ENCODE measurements around the gene CHRNA4. TPM values are rescaled to one million over a fixed set of nuclear protein-coding genes. Genes with fewer than 3 reads are reported as not detected.

Gene CHRNA4
- total RNA-seq, 2 experiments from 2014 or later, result not detected

DNA sequence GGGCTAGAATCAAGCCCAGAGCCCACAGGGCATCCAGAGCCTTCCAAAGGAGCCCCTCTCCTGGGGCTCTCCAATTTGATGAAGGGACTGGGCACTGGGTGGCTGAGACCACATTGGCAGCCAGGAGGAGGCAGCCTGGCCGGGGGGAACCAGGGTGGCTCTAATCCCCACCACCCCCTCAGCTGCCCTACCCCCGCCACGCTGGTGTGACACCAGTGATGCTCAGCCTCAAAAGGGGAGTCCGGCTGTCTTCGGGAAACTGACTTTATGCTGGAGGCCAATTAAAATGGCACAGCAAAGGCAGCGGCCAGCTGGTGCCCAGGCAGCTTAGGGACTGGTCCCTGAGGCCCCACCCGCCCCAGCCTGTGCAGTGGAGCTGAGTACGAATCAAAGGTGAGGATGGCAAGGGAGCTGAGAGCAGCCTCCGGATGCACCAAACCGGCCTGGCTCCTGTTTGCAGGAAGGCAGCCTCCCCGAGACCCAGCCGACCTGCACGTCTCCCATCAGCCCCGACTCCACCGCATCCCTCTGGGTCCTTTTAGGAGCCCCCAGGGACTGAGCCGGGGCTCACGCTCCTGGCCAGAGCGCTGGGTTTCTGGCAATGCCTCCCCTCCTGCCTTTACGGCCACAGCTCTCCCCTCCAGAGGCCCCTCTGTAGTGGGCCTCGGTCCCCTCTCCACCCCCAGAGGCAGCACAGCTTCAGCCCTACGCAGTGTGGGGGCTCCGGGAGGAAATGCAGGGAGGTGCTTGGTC, 28.5 kb downstream of the CHRNA4 start:
- Mint-ChIP-seq H3K27ac (no peak overlapping the region), H3K27me3 (peaks cover 36% of the 10 kb centered on the region), H3K9me3 (peaks cover 8% of the 10 kb centered on the region), H3K4me3 (no peak overlapping the region), H3K4me1 (no peaks in the 10 kb centered on the region), H3K36me3 (no peaks in the 10 kb centered on the region)
- no peak for DNase-seq

DNA sequence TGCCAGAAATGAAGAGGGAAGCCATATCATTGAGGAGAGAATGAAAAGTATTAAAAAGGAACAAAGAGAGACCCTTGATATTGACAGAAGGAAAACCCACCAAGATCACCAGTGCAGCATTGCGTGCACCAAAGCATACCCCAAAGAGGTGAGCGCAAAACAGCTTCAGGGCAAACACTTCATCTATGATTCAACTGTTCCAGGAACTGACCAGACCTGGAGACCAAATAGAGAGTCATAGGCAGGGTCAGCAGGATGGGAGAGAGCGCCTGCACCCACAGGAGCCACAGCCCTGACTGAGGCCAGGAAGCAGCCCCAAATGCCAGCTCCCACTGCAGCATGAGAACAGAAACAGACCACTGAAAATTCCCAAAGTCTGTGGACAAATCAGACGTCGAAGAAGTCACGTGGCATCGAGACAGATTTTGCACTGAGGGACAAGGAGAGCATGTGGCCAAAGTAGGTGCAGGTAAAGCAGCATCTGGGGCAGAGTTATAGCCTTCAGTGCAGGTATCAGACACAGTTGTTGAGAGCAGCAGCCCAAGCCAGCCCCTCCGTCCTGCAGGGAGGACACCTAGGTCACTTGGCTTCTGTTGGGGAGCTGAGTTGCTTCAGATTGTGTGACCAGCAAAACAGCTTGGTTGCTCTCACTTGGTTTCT, 29.3 kb downstream of the CHRNA4 start:
- peaks cover 8% of the 10 kb centered on the region for H3K9me3 Mint-ChIP-seq
- H3K4me1 Mint-ChIP-seq, result no peaks in the 10 kb centered on the region
- no peak for DNase-seq
- H3K27me3 Mint-ChIP-seq, result peaks cover 30% of the 10 kb centered on the region
- no peak overlapping the region for H3K4me3 Mint-ChIP-seq
- no peak overlapping the region for H3K27ac Mint-ChIP-seq
- no peaks in the 10 kb centered on the region for H3K36me3 Mint-ChIP-seq

DNA sequence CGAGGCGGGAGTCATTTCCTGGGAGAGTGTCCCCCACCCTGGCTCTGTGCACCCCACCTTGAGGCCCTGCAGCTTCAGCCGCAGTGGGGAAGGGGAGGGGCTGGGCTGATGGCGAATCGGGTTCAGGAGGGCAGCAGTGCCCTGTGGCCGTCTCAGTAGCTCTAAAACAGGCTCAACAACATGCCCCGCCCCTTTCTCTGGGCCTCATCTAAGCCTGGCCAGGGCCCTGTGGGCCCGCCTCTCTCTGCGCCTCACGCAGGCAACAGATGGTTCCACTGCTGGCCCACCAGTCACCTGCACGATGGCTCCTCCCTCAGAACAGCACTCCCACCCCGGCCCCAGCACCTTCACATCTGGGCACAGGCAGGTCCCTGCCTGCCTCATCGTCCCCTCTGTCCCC, 30.2 kb downstream of the CHRNA4 start:
- Mint-ChIP-seq H3K27me3 (peaks cover 25% of the 10 kb centered on the region), H3K27ac (no peak overlapping the region), H3K4me1 (no peaks in the 10 kb centered on the region), H3K4me3 (no peak overlapping the region), H3K9me3 (peaks cover 8% of the 10 kb centered on the region), H3K36me3 (no peaks in the 10 kb centered on the region)
- no peak for DNase-seq

DNA sequence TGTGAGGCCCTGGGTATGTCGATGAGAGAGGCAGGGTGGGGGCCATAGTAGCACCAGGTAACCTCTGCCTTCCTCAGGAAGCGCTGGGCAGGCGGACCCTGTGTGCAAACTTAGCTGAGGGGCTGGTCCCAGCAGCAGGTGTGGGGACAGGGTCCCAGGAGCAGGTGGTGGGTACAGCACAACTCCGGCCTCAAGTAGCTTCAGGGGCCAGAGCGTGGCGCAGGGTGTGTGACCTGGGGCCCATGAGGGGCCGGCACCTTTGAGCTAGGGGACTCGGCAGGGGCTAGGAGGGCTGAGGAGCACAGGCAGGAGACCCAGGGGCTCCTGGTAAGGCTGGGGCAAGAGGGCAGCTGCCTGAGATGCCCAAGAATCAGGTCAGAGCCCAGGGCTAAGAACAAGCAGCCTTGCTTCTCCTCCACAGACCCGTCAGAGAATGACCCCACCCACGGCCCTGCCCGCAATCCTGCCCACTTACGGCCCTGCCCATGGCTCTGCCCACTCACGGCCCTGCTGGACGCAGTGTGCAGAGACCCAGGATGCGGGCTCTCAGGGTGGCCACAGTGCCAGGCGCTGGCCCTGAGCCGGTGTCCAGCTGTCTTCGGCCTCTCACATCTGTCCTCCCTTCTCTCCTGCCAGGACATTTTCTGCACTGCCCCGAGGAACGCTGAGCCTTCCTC, 30.9 kb downstream of the CHRNA4 start:
- Mint-ChIP-seq H3K36me3 (no peaks in the 10 kb centered on the region), H3K27me3 (peaks cover 18% of the 10 kb centered on the region), H3K4me1 (no peaks in the 10 kb centered on the region)

DNA sequence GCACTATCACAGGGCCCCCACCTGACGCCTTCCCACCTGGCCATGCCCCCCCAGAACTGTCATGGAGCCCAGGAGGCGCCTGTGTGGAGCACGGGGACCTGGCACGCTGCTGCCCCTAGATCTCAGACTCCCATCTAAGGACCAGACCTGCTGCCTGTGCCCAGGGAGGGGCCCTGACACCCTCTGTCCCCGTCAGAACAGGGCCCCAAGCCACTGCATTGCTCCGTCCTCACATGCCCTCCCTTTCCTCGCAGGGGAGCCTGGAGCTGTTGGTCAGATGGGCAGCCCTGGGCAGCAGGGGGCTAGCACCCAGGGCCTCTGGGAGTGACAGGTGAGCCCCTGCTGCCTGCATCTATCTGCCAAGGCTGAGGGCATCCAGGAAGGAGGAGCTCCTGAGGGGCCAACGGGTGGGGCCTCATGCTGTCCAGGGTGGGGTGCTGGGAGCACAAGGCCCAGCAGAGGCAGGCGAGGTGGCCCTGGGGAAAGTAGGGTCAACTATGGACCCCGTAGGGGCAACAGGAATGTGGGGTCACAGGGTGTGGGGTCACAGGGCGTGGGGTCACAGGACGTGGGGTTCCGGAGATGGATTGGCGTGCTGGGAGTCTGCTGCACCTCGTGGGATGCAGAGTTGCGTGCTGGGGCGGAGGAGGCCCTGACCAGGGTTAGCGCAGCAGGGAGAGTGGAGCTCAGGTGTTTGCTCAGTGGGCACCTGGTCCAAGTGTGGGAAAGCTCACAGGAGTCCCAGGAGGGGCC, 31.6 kb downstream of the CHRNA4 start:
- Mint-ChIP-seq H3K9me3 (peaks cover 8% of the 10 kb centered on the region), H3K4me1 (no peaks in the 10 kb centered on the region), H3K36me3 (no peaks in the 10 kb centered on the region), H3K27me3 (peaks cover 12% of the 10 kb centered on the region), H3K4me3 (no peak overlapping the region), H3K27ac (no peak overlapping the region)
- DNase-seq, result no peak

More for the DNA sequence above, 30.9 kb downstream of the CHRNA4 start:
- H3K9me3 Mint-ChIP-seq, result peaks cover 8% of the 10 kb centered on the region
- DNase-seq, result no peak
- H3K27ac Mint-ChIP-seq, result no peak overlapping the region
- no peak overlapping the region for H3K4me3 Mint-ChIP-seq

DNA sequence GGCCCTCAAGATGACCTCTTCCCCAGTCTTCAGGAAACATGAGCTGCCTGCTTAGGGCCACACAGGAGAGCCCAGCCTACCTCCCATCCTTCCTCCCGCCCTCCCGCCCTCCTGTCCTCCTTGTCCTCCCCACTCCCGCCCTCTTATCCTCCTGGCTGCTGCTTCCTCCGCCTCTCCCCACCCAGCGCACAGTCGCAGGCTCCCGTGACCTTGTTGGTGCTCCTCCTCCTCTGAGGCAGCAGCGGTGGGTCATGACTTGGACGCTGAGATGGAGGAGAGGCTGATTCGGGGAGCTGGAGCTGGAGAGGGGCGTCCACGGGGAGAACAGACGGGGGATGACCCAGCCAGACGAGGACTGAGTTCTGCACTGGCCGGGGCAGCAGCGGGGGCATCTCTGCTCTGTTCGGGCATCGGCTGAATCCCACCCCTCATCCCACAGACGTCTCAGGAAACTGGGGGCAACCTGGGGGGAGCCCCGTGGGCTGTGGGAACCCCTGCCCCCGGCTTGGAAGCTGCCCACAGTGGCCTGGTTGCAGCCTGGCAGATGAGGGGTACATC, 32.4 kb downstream of the CHRNA4 start:
- Mint-ChIP-seq H3K9me3 (peaks cover 8% of the 10 kb centered on the region), H3K27me3 (peaks cover 10% of the 10 kb centered on the region), H3K27ac (no peak overlapping the region), H3K36me3 (no peaks in the 10 kb centered on the region), H3K4me1 (no peaks in the 10 kb centered on the region), H3K4me3 (no peak overlapping the region)
- no peak for DNase-seq

DNA sequence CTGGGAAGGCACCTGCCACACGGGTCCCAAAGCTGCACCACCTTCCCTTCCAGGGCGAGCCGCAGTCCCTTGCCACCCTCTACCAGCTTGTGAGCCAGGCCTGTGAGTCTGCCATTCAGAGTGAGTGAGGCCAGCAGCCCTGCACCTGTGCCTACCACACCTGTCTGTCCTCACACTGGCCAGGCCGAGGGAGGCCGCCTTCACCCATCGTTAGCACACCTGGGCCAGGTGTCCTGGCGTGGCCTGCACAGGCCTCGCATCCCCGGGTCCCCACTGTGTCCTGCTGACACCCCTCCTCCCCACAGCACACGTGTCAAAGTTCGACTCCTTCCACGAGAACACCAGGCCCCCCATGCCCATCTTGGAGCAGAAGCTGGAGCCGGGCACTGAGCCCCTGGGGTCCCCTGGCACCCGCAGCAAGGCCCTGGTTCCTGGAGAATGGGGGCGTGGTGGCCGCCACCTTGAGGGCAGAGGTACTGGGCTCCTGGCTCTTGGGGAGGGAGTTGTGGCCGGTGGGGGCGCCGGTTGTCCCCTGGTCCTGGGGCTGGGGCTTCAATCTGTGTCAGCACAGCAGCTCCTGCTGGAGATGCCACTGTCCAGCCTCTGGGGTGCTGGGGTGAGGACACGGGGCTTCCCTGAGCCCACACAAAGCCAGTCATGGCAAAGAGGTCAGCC, 33.0 kb downstream of the CHRNA4 start:
- H3K4me3 Mint-ChIP-seq, result no peak overlapping the region
- H3K9me3 Mint-ChIP-seq, result peaks cover 8% of the 10 kb centered on the region
- H3K27me3 Mint-ChIP-seq, result peaks cover 8% of the 10 kb centered on the region
- DNase-seq, result no peak
- H3K27ac Mint-ChIP-seq, result no peak overlapping the region
- H3K36me3 Mint-ChIP-seq, result no peaks in the 10 kb centered on the region
- no peaks in the 10 kb centered on the region for H3K4me1 Mint-ChIP-seq

DNA sequence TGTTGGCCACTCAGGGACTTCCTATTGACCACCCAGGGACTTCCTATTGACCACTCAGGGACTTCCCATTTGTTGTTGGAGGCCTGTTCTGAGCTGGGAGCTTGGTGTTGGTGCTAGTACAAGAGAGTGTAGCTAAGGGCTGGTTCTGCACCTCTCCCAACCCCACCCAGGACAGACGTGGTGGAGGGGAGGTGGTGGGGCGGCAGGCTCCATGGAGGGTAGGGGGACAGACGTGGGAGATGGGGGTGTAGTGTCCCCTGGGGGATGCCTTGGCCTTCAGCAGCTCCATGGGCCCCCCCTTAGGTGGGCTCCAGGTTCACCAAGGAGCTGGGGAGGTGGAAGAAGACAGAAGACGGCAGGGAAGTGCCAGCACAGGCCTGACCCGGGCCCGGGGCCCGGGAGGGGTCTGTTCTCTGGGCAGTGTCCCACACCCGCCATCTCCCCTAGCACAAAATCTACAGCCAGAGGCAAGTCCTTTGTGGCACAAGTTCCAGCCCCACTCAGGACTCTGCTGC, 33.9 kb downstream of the CHRNA4 start:
- no peak overlapping the region for H3K4me3 Mint-ChIP-seq
- H3K36me3 Mint-ChIP-seq, result no peaks in the 10 kb centered on the region
- no peaks in the 10 kb centered on the region for H3K4me1 Mint-ChIP-seq
- no peak for DNase-seq
- H3K27me3 Mint-ChIP-seq, result peaks cover 10% of the 10 kb centered on the region
- H3K9me3 Mint-ChIP-seq, result peaks cover 8% of the 10 kb centered on the region
- peak overlapping the region; percentile 25 for H3K27ac Mint-ChIP-seq

DNA sequence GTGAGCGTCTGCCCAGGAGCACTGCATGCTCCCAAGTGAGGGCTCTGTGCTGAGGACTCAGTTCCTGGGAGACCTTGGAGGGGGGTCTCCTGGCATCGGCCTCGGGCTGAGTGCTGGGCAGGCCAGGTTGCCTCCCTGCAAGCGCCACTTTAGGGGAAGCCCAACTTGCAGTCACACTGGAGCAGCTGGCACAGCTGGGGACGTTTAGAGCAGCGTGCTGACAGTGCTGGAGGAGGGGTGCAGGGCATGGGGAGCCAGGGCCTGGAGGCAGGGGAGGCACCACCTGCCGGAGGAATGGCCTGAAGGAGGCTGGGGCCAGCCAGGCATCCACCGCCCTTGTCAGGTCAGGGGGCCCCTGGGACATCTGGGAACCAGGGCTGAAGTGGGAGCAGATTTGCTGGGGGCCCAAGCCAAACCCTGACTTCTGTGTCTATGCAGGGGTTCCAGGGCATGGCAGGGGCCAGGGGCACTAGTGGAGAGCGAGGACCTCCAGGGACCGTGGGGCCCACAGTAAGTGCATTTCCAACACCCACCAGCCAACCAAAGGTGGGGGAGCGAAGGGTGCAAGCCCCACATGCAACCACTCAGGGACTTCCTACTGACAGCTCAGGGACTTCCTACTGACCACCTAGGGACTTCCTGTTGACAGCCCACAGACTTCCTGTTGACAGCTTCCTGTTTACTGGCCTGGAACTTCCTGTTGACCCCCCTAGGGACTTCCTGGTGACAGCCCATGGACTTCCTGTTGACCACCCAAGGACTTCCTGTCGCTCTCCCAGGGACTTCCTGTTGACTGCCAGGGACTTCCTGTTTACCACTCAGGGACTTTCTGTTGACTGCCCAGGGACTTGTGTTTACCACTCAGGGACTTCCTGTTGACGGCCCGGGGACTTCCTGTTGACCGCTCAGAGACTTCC, 34.6 kb downstream of the CHRNA4 start:
- H3K36me3 Mint-ChIP-seq, result no peaks in the 10 kb centered on the region
- H3K27me3 Mint-ChIP-seq, result peaks cover 5% of the 10 kb centered on the region
- peaks cover 3% of the 10 kb centered on the region for H3K9me3 Mint-ChIP-seq
- H3K27ac Mint-ChIP-seq, result peak overlapping the region; percentile 25
- DNase-seq, result no peak
- H3K4me3 Mint-ChIP-seq, result no peak overlapping the region
- no peaks in the 10 kb centered on the region for H3K4me1 Mint-ChIP-seq

DNA sequence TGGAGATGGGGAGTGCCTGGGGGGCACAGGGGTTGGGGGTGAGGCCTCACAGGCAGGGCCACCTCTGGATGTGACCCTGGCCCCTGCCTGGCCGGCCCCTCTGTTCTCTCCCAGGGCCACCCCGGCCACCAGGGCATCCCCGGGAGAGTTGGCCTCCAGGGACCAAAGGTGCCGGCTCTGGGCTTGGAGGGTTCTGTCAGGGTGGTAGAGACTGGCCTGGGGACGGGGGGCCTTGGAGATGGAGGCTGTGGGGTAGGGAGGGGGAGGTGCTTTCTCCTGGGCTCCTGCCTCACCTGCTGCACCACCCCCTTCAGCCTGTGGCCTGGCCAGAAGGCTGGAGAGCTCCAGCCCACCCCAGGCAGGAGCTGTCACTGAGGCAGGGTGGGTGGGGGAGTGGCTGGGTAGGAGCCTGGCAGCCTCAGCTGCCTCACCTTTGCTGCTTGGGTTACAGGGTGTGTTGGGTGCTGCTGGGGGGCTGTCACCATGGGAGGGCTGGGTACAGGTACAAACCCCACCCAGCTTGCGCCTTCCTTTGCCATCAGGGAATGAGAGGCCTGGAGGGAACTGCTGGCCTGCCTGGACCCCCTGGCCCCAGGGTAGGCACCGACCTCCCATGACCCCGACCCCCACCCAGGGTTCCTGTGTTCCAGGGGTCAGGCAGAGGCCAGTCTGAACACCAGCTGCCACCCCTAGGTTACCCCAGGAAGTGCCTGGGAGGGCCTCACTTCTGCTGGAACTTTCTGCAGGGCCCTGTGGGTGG, 35.4 kb downstream of the CHRNA4 start:
- H3K4me3 Mint-ChIP-seq, result no peak overlapping the region
- no peaks in the 10 kb centered on the region for H3K4me1 Mint-ChIP-seq
- H3K27me3 Mint-ChIP-seq, result peaks cover 4% of the 10 kb centered on the region
- DNase-seq, result no peak
- H3K27ac Mint-ChIP-seq, result no peak overlapping the region
- H3K9me3 Mint-ChIP-seq, result no peaks in the 10 kb centered on the region
- H3K36me3 Mint-ChIP-seq, result no peaks in the 10 kb centered on the region

DNA sequence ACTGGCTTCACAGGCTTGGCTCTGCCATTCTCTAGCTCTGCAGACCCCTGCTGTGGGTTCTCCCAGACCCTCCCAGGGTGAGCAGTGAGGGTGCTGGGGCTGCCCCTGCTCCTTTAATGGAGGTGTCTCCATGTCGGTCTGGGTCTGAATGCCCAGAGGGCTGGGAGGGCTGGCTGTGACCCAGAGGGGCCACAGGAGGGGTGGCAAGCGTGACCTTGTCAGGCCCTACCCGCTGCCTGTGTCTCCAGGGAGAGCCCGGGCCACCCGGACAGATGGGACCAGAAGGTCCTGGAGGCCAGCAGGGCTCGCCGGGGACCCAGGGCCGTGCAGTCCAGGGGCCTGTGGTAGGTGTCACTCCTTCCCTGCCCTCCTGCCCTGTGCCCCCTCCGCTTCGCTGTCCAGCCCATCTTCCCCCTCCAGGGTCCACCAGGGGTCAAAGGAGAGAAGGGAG, 36.1 kb downstream of the CHRNA4 start:
- no peak for DNase-seq
- Mint-ChIP-seq H3K27me3 (peaks cover 4% of the 10 kb centered on the region), H3K27ac (no peak overlapping the region), H3K36me3 (no peaks in the 10 kb centered on the region), H3K4me3 (no peak overlapping the region), H3K4me1 (no peaks in the 10 kb centered on the region), H3K9me3 (no peaks in the 10 kb centered on the region)

DNA sequence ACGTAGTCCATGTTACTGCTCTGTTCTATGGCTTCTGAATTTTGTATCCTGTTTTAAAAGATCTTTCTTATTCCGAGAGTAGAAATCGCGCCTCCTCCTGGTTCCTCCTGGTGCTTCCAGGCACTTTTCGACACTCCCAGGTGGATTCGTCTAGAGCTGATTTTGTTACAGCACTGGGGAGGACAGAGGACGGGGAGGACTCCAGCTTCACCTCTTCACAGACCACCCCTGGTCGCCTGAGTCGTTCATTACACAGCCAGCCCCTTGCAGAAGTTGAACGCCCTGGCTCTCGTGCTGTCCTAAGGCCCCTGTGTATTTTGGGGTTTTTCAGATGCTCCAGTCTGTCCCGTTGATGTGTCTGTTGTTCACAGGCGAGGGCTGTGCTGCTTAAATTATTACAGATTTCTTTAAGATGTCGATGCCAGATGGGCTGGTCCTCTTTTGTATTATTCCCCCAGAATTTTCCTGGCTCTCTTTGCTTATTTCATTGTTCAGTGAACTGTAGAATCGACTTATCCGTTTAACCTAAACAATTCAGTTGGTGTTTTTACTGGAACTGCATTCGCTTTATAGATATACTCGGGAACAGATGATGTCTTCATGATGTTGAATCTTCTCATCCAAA, 37.7 kb downstream of the CHRNA4 start:
- Mint-ChIP-seq H3K27me3 (peaks cover 4% of the 10 kb centered on the region), H3K4me1 (no peaks in the 10 kb centered on the region), H3K27ac (no peak overlapping the region), H3K4me3 (no peak overlapping the region), H3K36me3 (no peaks in the 10 kb centered on the region), H3K9me3 (no peaks in the 10 kb centered on the region)
- no peak for DNase-seq
